ENCODE data around the gene CUX1.

The CUX1 gene

DNA sequence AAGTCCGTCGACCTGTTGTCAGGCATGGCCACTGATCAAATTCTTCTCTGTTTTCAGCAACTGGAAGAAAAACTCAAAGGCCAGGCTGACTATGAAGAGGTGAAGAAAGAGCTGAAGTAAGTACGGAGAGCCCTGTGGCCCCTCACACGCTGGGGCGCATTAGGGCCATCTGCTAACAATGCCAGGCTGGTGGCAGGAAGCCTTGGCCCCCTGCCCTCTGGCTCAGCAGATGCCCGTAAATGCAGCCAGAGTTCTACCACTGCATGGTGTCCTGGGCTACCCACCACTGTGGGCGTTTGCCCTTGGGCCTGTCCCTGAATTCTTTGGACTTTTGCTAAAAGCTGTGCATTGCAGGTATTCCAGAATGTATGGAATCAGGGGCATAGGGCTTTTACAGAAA lies 372.3 kb downstream of the CUX1 start:
- DNase-seq (ENCODE audit: low spot score): no peak

DNA sequence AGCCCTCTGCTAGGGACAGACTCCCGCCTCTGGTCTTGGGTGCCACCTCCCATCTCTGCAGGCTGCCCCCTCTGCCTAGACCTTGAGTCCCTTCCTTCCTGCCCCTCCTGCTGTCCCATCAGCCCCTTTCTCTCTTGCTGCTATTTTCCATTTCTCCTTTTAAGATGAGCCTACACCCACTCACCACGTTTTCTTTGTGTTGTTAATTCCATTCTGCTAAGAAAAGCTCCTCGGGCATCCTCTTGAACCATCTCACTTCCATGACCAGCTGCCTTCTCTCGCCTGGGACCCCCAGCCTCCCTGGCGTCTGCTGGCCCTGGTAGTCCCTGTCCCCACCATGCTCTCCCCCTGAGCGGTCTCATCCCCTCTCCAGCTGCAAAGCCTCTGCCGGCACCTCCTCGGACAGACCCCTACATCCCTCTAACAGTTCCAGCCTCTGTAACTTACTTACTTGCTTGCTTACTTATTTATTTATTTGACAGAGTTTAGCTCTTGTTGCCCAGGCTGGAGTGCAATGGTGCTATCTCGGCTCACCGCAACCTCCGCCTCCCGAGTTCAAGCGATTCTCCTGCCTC lies 373.4 kb downstream of the CUX1 start:
- DNase-seq (ENCODE audit: low spot score): no peak

- no peak for DNase-seq (ENCODE audit: low spot score)
Observed at GRCh38 chr7:102191556-102192379, 374.3 kb downstream of the CUX1 start.

DNA sequence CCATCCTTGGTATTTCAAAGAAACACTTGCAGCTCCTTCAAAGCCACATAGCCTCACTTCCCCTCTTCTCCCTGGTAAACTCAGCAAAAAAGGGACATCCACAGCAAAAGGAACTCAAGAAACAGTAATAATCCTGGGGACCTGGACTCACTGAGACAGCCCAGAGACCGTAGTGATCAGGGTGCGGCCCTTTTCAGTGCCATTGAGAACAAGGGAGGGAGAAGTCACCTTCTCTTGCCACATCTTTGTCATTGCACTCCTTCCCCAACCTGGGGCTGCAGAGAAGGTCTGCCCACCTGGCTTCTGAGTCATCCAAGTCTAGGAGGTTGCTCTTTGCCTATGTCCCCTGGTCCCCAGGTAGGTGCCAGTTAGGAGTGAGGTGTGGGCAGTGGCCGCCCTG lies 375.4 kb downstream of the CUX1 start:
- no peak for DNase-seq (ENCODE audit: low spot score)

DNA sequence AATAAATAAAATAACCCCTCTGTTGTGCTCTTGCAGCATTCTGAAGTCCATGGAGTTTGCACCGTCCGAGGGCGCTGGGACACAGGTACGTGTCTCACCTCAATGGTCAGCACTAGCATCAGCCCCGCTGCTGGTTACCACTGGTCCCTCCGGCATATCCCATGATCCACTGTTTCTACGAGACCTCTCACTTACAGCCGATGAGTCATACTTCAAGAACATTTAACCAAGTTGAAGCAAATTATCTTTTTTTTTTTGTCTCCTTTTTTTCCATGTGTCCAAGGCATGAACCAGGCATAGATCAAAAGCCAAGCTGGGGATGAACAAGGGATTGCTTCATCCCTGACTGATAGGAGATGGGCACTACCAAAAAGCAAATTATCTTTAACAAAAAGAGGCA lies 376.4 kb downstream of the CUX1 start:
- no peak for DNase-seq (ENCODE audit: low spot score)

DNA sequence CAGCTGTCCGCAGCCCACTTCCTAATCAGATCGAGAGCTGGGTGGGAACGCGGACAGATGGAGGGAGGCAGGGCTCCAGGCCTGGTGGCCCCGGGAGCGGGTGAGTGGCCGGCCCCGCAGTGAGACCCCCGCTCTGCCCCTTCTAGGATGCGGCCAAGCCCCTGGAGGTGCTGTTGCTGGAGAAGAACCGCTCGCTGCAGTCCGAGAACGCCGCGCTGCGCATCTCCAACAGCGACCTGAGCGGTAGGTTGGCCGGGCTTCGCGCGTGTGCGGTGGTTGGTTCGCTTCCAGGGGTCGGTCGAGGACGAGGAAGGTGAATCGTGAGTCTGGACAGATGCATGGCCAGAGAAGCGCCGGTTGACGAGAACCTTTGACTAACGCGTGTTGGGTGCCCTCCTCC lies 377.9 kb downstream of the CUX1 start:
- DNase-seq (ENCODE audit: low spot score): no peak

DNA sequence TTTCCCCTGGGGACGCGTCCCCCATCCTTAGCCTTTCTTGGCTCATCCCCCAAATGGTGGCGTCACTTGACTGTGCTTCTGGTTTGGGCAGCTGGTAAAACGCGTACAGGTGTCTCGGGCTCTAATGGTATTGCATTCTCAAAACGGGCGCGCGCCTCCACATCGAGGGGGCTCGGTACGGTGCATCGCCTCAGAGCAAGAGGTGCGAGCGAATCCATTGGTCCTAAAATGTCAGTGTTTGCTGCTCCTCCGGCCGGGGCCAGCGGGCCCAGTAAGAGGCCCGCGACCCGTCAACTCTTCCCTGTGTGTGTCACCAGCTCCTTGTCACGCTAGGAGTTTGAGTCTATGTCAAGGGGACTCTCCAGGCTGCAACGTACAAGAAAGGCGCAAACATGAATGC lies 378.6 kb downstream of the CUX1 start:
- no peak for DNase-seq (ENCODE audit: low spot score)

GRCh38 chr7:102197161-102197560 lies 379.7 kb downstream of the CUX1 start:
- DNase-seq (ENCODE audit: low spot score): no peak

DNA sequence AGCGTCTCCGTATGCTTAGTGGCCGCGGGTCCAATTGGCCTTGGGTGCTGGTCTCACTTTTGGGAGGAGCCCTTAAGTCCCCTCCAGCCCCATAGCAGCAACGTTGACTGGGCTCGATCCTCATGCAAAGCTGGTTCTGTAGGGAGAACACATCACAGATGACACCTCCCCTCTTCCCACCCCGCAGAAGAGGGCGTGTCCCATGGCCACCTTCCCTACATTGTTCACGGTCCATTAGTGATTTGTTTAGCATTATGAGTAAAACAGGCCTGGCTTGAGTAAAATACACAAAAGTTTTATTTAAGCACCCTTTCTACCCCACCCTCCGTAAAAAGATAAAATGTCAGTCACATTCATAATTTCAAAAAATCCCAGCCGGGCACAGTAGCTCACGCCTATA lies 380.2 kb downstream of the CUX1 start:
- DNase-seq (ENCODE audit: low spot score): no peak

DNA sequence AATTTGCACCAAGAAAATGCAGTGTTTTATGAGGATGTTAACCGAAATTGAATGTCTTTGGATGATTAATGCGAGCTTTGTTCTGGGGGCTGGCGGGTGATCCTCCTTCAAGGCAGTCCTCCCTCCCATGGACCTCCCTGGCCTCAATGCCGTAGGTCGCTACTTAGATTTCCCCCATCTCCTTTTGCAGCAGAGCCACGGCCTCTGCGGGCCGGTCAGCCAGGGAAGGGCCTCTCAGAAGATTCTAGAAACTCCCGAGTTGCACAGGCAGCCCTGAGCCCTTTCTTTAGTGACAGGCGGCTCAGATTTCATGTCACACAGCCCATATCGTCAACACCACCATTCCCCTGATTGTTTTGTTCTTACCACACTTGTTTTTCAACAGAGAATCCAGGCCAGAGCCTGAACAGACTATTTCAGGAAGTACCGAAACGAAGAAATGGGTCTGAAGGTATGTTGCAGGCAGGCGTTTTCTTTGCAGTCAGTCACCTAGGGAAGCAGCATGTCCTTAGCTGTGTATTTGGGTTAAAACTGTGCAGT lies 381.1 kb downstream of the CUX1 start:
- DNase-seq (ENCODE audit: low spot score): no peak

DNA sequence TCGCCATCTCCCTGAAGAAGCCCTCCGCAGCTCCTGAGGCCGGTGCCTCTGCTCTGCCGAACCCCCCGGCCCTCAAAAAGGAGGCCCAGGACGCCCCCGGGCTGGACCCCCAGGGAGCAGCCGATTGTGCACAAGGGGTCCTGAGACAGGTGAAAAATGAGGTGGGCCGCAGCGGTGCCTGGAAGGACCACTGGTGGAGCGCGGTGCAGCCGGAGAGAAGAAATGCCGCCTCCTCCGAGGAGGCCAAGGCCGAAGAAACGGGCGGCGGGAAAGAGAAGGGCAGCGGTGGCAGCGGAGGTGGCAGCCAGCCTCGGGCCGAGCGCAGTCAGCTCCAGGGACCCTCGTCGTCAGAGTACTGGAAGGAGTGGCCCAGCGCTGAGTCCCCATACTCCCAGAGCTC lies 384.1 kb downstream of the CUX1 start:
- DNase-seq (ENCODE audit: low spot score): no peak

DNA sequence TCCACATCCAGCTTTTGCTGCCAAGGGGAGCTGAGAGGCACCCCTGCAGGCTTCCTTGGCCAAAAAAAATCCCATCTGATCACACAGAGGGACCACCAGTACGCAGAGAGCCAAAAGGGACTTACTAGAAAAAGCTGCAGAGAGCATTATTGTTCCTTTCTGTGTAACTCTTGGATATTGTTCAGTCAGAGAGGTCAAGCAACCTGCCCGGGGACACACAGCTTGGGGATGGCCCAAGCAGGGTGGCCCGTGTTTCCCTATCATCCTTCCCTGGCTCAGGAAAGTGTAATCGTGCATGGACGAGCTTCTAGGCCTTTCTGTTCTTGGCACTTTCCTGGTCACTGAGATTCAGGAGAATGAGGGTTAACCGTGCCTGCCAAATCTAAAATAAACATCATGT lies 385.1 kb downstream of the CUX1 start:
- DNase-seq (ENCODE audit: low spot score): no peak

GRCh38 chr7:102203218-102203617 lies 385.8 kb downstream of the CUX1 start:
- DNase-seq (ENCODE audit: low spot score): no peak

- DNase-seq (ENCODE audit: low spot score): no peak
Observed at GRCh38 chr7:102204212-102204611, 386.8 kb downstream of the CUX1 start.

GRCh38 chr7:102205915-102206314 lies 388.5 kb downstream of the CUX1 start:
- no peak for DNase-seq (ENCODE audit: low spot score)

GRCh38 chr7:102208826-102209225 lies 391.4 kb downstream of the CUX1 start:
- DNase-seq (ENCODE audit: low spot score): no peak

GRCh38 chr7:102210787-102211186 lies 393.4 kb downstream of the CUX1 start:
- no peak for DNase-seq (ENCODE audit: low spot score)

- DNase-seq (ENCODE audit: low spot score): no peak
Observed at GRCh38 chr7:102211590-102212550, 394.4 kb downstream of the CUX1 start.

- no peak for DNase-seq (ENCODE audit: low spot score)
Observed at GRCh38 chr7:102214477-102215072, 397.1 kb downstream of the CUX1 start.

DNA sequence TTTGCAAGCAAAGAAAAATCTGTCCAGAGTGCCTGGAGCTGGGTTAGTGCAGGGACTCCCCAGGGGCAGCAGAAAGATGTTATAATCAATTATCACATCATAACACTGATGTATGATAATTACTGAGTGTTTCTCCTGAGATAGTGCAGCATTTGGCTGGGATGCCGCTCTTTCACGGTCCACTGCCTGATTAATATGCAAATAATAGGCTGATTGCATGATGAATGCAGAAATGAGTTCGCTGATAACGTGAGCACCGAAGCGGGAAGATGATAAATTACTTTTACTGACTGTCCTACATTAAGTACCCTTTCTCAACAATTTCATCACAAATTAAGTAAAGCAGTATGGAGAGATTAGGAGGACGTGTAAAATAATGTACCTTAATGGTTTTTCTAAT lies 397.8 kb downstream of the CUX1 start:
- no peak for DNase-seq (ENCODE audit: low spot score)

DNA sequence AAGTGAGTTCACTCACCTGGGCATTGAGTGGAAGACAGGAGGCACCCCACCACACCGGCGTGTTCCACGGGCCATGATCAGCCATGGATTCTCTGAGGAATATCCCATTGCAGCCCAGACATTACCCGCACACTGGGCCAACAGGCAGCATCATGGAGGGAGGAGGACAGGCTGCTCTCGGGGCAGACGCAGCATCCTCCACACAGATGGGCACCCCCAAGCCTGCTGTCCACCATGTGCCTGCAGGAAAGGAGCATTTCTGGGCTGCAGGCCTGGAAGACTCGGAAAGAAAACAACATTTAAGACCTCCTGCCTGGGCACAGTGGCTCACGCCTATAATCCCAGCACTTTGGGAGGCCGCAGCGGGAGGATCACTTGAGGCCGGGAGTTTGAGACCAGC lies 398.3 kb downstream of the CUX1 start:
- DNase-seq (ENCODE audit: low spot score): no peak
